ENCODE data around the gene ENTREP3.

Gene ENTREP3

GRCh38 chr1:155197901-155198546, 57.3 kb downstream of the ENTREP3 start:
- DNase-seq, result peak; percentile 25

All from left hindlimb (tissue), 1 donor.